CD14-positive monocyte (primary cell): ENCODE measurements around the gene CDAN1. TPM values are rescaled to one million over a fixed set of nuclear protein-coding genes. Genes with fewer than 3 reads are reported as not detected.

Source experiments
- DNase-seq, 3 donors: peaks; one replicate each; pipeline ENCODE4 v3.0.0-alpha.2; 2011 to 2022
- H2AFZ ChIP-seq: 2 replicates; pipeline ENCODE4 v1.6.0; 2012; ENCODE audit warnings: mild to moderate bottlenecking, low read depth, low read length, inconsistent platforms; ENCODE audit not compliant: insufficient read depth, poor library complexity, severe bottlenecking
- H3K27ac ChIP-seq, 2 donors: 1 replicate in 1 of 2; 2 replicates in 1 of 2; pipeline ENCODE4 v1.5.1; 2012 to 2013; ENCODE audit warnings: low read length in 2 of 2, control low read depth in 1 of 2, inconsistent platforms in 1 of 2, low read depth in 1 of 2, mild to moderate bottlenecking in 1 of 2
- H3K27me3 ChIP-seq, 2 donors: one replicate each; pipeline versions ENCODE4 v1.6.0 to v1.6.1; 2011 to 2013; ENCODE audit warnings: low read length in 2 of 2; ENCODE audit not compliant: control insufficient read depth in 2 of 2, insufficient read depth in 2 of 2
- H3K36me3 ChIP-seq, 2 donors: replicated peaks in 1 of 2; 1 replicate in 1 of 2; 2 replicates in 1 of 2; pipeline versions ENCODE4 v1.5.1 to v1.6.1; 2012 to 2013; ENCODE audit warnings: low read length in 2 of 2, control low read depth in 1 of 2, inconsistent platforms in 1 of 2, mild to moderate bottlenecking in 1 of 2; ENCODE audit not compliant: insufficient read depth in 2 of 2, control insufficient read depth in 1 of 2
- H3K4me1 ChIP-seq, 2 donors: 1 replicate in 1 of 2; 2 replicates in 1 of 2; pipeline versions ENCODE4 v1.5.1 to v1.6.1; 2012 to 2013; ENCODE audit warnings: low read length in 2 of 2, control low read depth in 1 of 2, inconsistent platforms in 1 of 2, mild to moderate bottlenecking in 1 of 2, moderate library complexity in 1 of 2; ENCODE audit not compliant: insufficient read depth in 2 of 2, control insufficient read depth in 1 of 2
- H3K4me2 ChIP-seq: replicated peaks from 2 replicates; pipeline ENCODE3; 2012; ENCODE audit warnings: low read length, moderate library complexity, mild to moderate bottlenecking; ENCODE audit not compliant: poor library complexity, severe bottlenecking; ENCODE audit errors: extremely low read depth
- H3K4me3 ChIP-seq, 3 experiments: fragments of 200-600 bp in 1 of 3; sonication (generic) in 1 of 3; replicated peaks in 1 of 3; 1 replicate in 2 of 3; 2 replicates in 1 of 3; pipeline ENCODE4 v1.5.1; 2011 to 2013; ENCODE audit warnings: low read length in 3 of 3, mild to moderate bottlenecking in 3 of 3, control low read depth in 2 of 3, low read depth in 2 of 3, inconsistent platforms in 1 of 3, moderate library complexity in 1 of 3
- H3K79me2 ChIP-seq: 2 replicates; pipeline ENCODE4 v1.6.0; 2012; ENCODE audit warnings: mild to moderate bottlenecking, control low read depth, inconsistent platforms, low read length, moderate library complexity; ENCODE audit not compliant: insufficient read depth
- H3K9ac ChIP-seq: 2 replicates; pipeline ENCODE4 v1.6.0; 2017; ENCODE audit warnings: low read length, mild to moderate bottlenecking; ENCODE audit not compliant: insufficient read depth, poor library complexity, severe bottlenecking
- H3K9me3 ChIP-seq, 2 donors: replicated peaks in 1 of 2; 1 replicate in 1 of 2; 2 replicates in 1 of 2; pipeline versions ENCODE4 v1.5.1 to v1.6.1; 2012 to 2013; ENCODE audit warnings: low read length in 2 of 2, control low read depth in 1 of 2; ENCODE audit not compliant: control insufficient read depth in 1 of 2, insufficient read depth in 1 of 2
- H4K20me1 ChIP-seq: 2 replicates; pipeline ENCODE4 v1.6.0; 2012; ENCODE audit warnings: mild to moderate bottlenecking, low read length, control low read depth, moderate library complexity; ENCODE audit not compliant: insufficient read depth
- H3K27ac Mint-ChIP-seq, 7 donors: one replicate each; pipeline ENCODE4 v1.8.0; 2020; ENCODE audit warnings: mild to moderate bottlenecking in 7 of 7, mixed read lengths in 7 of 7, moderate library complexity in 6 of 7, inconsistent platforms in 2 of 7
- H3K27me3 Mint-ChIP-seq, 3 donors: one replicate each; pipeline ENCODE4 v1.8.0; 2021 to 2022; ENCODE audit warnings: low read depth in 3 of 3, mild to moderate bottlenecking in 3 of 3, mixed read lengths in 3 of 3, moderate library complexity in 3 of 3, inconsistent platforms in 1 of 3
- H3K36me3 Mint-ChIP-seq, 2 donors: one replicate each; pipeline ENCODE4 v1.8.0; 2020; ENCODE audit warnings: mixed read lengths in 2 of 2, inconsistent platforms in 1 of 2, mild to moderate bottlenecking in 1 of 2
- H3K4me1 Mint-ChIP-seq: one replicate; pipeline ENCODE4 v1.8.0; 2020; ENCODE audit warnings: mild to moderate bottlenecking, mixed read lengths
- H3K4me3 Mint-ChIP-seq, 2 donors: one replicate each; pipeline ENCODE4 v1.8.0; 2020; ENCODE audit warnings: mild to moderate bottlenecking in 2 of 2, mixed read lengths in 2 of 2, moderate library complexity in 1 of 2
- H3K9me3 Mint-ChIP-seq, 7 donors: one replicate each; pipeline ENCODE4 v1.8.0; 2020 to 2022; ENCODE audit warnings: mixed read lengths in 7 of 7, mild to moderate bottlenecking in 6 of 7, moderate library complexity in 6 of 7, inconsistent platforms in 2 of 7
- CTCF ChIP-seq: fragments of 200-600 bp; IDR thresholded peaks from one replicate; pipeline ENCODE4 v1.8.0; 2022; ENCODE audit warnings: antibody characterized with exemption, mild to moderate bottlenecking
- whole genome bisulfite sequencing: methylation state at CpG from one replicate; pipeline ENCODE4 v1.1.5; 2013; ENCODE audit warnings: missing lambda C conversion rate; ENCODE audit not compliant: insufficient coverage; 5-methylcytosine and 5-hydroxymethylcytosine counted together
- intact Hi-C, 2 donors: fragments of 100-400 bp; cut with micrococcal nuclease; formaldehyde crosslinking; loops; one replicate each; pipeline versions ENCODE4 v1.15.0 to v1.15.1; 2023
- polyA plus RNA-seq, 3 donors: library from polyadenylated mRNA; depleted of rRNA in 1 of 3; unstranded in 2 of 3; stranded (reverse) in 1 of 3; fragments of 300-500 nt in 2 of 3; fragments of >200 nt in 1 of 3; fragmentation: Illumina TruSeq in 2 of 3; gene quantifications; 1 replicate in 2 of 3; 2 replicates in 1 of 3; pipeline ENCODE4 v1.2.3, GENCODE V29; 2012 to 2021

Gene CDAN1
- polyA plus RNA-seq, 3 donors = 1.1 to 6.3 (median 2.2) TPM

- no peak overlapping the region for H3K27ac Mint-ChIP-seq
- H3K36me3 ChIP-seq = no peaks in the 10 kb centered on the region
- no CpG with 5 or more reads among the region's 1 CpG for WGBS
Measured at GRCh38 chr15:42692536-42692935, 44.4 kb downstream of the CDAN1 start.

GRCh38 chr15:42691770-42692169 is 45.2 kb downstream of the CDAN1 start:
- Histone ChIP-seq H3K9me3 (no peaks in the 10 kb centered on the region), H3K4me1 (no peaks in the 10 kb centered on the region), H3K4me2 (no peak overlapping the region), H3K27me3 (no peaks in the 10 kb centered on the region), H3K27ac (no peak overlapping the region), H3K9ac (no peak overlapping the region), H3K4me3 (no peak overlapping the region), H3K79me2 (no peaks in the 10 kb centered on the region), H3K36me3 (no peaks in the 10 kb centered on the region), H4K20me1 (no peaks in the 10 kb centered on the region), H2AFZ (no peak overlapping the region)
- WGBS = 95% methylated on average over 9 of the region's 9 CpGs
- H3K27ac Mint-ChIP-seq = peak overlapping the region in 1 of 7 donors; percentile 4
- intact Hi-C loops = no loop called here
- no peak for DNase-seq
- H3K4me3 Mint-ChIP-seq = no peak overlapping the region
- H3K36me3 Mint-ChIP-seq = no peaks in the 10 kb centered on the region
- no peak for TF ChIP-seq CTCF
- no peaks in the 10 kb centered on the region for H3K4me1 Mint-ChIP-seq
- H3K9me3 Mint-ChIP-seq = no peaks in the 10 kb centered on the region
- H3K27me3 Mint-ChIP-seq = peaks cover 0 to 3% (median 0%) of the 10 kb centered on the region in 3 donors

More at GRCh38 chr15:42692536-42692935, 44.4 kb downstream of the CDAN1 start:
- Histone ChIP-seq H3K9me3 (no peaks in the 10 kb centered on the region), H3K4me2 (no peak overlapping the region), H3K79me2 (no peaks in the 10 kb centered on the region), H4K20me1 (no peaks in the 10 kb centered on the region), H3K4me3 (no peak overlapping the region), H3K27me3 (no peaks in the 10 kb centered on the region), H2AFZ (no peak overlapping the region), H3K4me1 (no peaks in the 10 kb centered on the region), H3K9ac (no peak overlapping the region), H3K27ac (no peak overlapping the region)
- Mint-ChIP-seq H3K4me1 (no peaks in the 10 kb centered on the region), H3K4me3 (no peak overlapping the region), H3K27me3 (peaks cover 0 to 3% (median 0%) of the 10 kb centered on the region in 3 donors), H3K9me3 (no peaks in the 10 kb centered on the region), H3K36me3 (no peaks in the 10 kb centered on the region)
- TF ChIP-seq CTCF = no peak
- intact Hi-C loops = no loop called here
- DNase-seq = no peak
